HT1080 (cell line): ENCODE results near the gene IBSP. TPM values are rescaled to one million over a fixed set of nuclear protein-coding genes. Genes with fewer than 3 reads are reported as not detected.

ENCODE experiments used
- DNase-seq: peaks from one replicate; pipeline ENCODE4 v3.0.0-alpha.2; 2015; ENCODE audit warnings: low read depth
- total RNA-seq: library from RNA; depleted of rRNA; stranded (reverse); fragments of >200 nt; shearing (Covaris generic); gene quantifications from 2 replicates; pipeline ENCODE4 v1.2.3, GENCODE V29; 2014; rRNA removed

Gene IBSP
- total RNA-seq, 1 experiment from 2014 or later: not detected

GRCh38 chr4:87835743-87836142 lies 36.4 kb downstream of the IBSP start:
- no peak for DNase-seq

- no peak for DNase-seq
Observed at GRCh38 chr4:87838205-87838604, 38.9 kb downstream of the IBSP start.

- DNase-seq: peak; percentile 46
Observed at GRCh38 chr4:87838890-87839591, 39.7 kb downstream of the IBSP start.

- DNase-seq: no peak
Observed at GRCh38 chr4:87839592-87839946, 40.2 kb downstream of the IBSP start.

GRCh38 chr4:87840149-87840548 lies 40.8 kb downstream of the IBSP start:
- DNase-seq: no peak

- DNase-seq: peak; percentile 95
Observed at GRCh38 chr4:87843936-87844335, 44.6 kb downstream of the IBSP start.

- no peak for DNase-seq
Observed at GRCh38 chr4:87844452-87844851, 45.1 kb downstream of the IBSP start.

- DNase-seq: no peak
Observed at GRCh38 chr4:87846226-87846625, 46.9 kb downstream of the IBSP start.

- DNase-seq: peak; percentile 63
Observed at GRCh38 chr4:87848622-87849351, 49.4 kb downstream of the IBSP start.

GRCh38 chr4:87849612-87850011 lies 50.3 kb downstream of the IBSP start:
- peak; percentile 52 for DNase-seq

- no peak for DNase-seq
Observed at GRCh38 chr4:87851332-87851731, 52.0 kb downstream of the IBSP start.

GRCh38 chr4:87851953-87852352 lies 52.6 kb downstream of the IBSP start:
- DNase-seq: no peak

- DNase-seq: peak; percentile 60
Observed at GRCh38 chr4:87853108-87853507, 53.8 kb downstream of the IBSP start.

GRCh38 chr4:87853891-87854290 lies 54.5 kb downstream of the IBSP start:
- no peak for DNase-seq

GRCh38 chr4:87855559-87855958 lies 56.2 kb downstream of the IBSP start:
- no peak for DNase-seq

- no peak for DNase-seq
Observed at GRCh38 chr4:87856816-87857215, 57.5 kb downstream of the IBSP start.

- no peak for DNase-seq
Observed at GRCh38 chr4:87857789-87858188, 58.4 kb downstream of the IBSP start.

Other genes starting within 250 kb of the IBSP start
- not detected in 2 replicates for gene DSPP, start 191.0 kb upstream of the IBSP start, total RNA-seq
- not detected in 2 replicates for gene DMP1, start 149.3 kb upstream of the IBSP start, total RNA-seq
- gene MEPE, start 33.4 kb downstream of the IBSP start, total RNA-seq: not detected in 2 replicates
- gene SPP1, start 176.2 kb downstream of the IBSP start, total RNA-seq: 30.6 and 37.1 TPM in 2 replicates
- 14.2 and 18.3 TPM in 2 replicates for gene PKD2, start 208.1 kb downstream of the IBSP start, total RNA-seq